ENCODE results near the gene DHDDS. TPM values are rescaled to one million over a fixed set of nuclear protein-coding genes. Genes with fewer than 3 reads are reported as not detected.

Gene DHDDS
- total RNA-seq, 2 experiments from 2014 or later = 39.0 to 45.1 TPM

DNA sequence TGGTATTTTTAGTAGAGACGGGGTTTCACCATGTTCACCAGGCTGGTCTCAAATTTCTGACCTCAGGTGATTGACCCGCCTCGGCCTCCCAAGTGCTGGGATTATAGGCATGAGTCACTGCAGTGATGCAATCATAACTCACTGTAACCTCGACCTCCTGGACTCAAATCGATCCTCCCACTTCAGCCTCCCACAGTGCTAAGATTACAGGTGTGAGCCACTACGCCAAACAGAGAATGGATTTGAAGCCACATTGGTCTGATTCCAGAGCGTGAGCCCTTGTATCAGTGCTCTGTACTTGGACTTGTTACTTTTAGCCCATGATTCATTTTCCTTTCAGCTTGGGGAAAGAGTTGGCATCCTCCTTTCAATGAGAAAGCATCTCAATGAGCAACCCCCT is 44.7 kb upstream of the DHDDS start:
- Histone ChIP-seq H3K4me2 (ENCODE audit: low read length) (no peak overlapping the region), H2AFZ (ENCODE audit: low read length) (no peak overlapping the region), H3K4me3 (ENCODE audit: low read depth, low read length, poor library complexity, severe bottlenecking) (no peak overlapping the region), H3K79me2 (ENCODE audit: insufficient read depth, low read depth, low read length) (no peaks in the 10 kb centered on the region), H3K9me2 (ENCODE audit: insufficient read depth, low read length) (no peaks in the 10 kb centered on the region), H3K9me3 (ENCODE audit: low read length) (no peaks in the 10 kb centered on the region), H4K20me1 (ENCODE audit: insufficient read depth, low read length) (no peaks in the 10 kb centered on the region), H3K4me1 (ENCODE audit: insufficient read depth, low read length, poor library complexity, severe bottlenecking) (no peaks in the 10 kb centered on the region), H3K36me3 (ENCODE audit: insufficient read depth, low read length) (no peaks in the 10 kb centered on the region), H3K27ac (ENCODE audit: low read depth, low read length, poor library complexity, severe bottlenecking) (no peak overlapping the region)
- no peak for TF ChIP-seq EZH2phosphoT487 (IDR thresholded peaks at IDR 0.05; ENCODE audit: borderline replicate concordance, low read depth, low read length)
- TF ChIP-seq, protein P1, sequence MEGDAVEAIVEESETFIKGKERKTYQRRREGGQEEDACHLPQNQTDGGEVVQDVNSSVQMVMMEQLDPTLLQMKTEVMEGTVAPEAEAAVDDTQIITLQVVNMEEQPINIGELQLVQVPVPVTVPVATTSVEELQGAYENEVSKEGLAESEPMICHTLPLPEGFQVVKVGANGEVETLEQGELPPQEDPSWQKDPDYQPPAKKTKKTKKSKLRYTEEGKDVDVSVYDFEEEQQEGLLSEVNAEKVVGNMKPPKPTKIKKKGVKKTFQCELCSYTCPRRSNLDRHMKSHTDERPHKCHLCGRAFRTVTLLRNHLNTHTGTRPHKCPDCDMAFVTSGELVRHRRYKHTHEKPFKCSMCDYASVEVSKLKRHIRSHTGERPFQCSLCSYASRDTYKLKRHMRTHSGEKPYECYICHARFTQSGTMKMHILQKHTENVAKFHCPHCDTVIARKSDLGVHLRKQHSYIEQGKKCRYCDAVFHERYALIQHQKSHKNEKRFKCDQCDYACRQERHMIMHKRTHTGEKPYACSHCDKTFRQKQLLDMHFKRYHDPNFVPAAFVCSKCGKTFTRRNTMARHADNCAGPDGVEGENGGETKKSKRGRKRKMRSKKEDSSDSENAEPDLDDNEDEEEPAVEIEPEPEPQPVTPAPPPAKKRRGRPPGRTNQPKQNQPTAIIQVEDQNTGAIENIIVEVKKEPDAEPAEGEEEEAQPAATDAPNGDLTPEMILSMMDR (conservative IDR thresholded peaks at IDR 0.05; ENCODE audit: low read length) = no peak
- CTCF ChIA-PET (ENCODE audit: unreplicated experiment) = no interaction called here
- BruUV-seq (replicated peaks) = no TSS peak
- no peak for DNase-seq (ENCODE audit: low spot score)
- POLR2A ChIA-PET = no interaction called here
- intact Hi-C loops (cut with micrococcal nuclease; ENCODE audit: unreplicated experiment) = no loop called here

DNA sequence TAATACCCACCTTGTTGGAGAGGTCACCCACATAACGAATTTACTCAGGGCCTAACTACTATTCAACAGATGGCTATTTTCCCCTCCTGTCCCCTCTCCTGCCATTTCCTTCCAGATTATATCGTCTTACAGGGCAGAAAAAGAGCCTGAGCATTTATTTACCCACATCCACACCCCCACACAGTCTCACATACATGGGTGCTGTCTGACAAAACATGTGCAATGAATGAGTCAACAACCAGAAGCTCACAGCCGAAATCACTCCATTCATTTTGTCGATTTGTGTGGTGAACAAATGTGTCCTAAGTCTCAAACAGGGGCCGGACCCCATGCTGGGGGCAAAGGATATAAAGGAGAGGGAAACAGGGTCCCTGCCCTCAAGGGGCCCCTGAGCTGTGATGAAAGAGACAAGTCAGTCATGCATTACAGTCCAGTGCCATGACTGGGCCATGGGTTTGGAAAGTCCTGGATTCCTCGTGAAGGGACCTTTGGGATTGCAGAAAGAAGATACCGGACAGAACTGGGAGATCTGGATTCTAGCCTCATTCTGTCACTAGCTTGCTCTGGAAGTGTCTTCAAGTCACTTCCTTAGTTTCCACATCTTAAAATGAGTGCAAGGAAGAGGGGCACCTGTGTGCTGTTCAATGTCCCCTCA is 43.2 kb upstream of the DHDDS start:
- ChIA-PET CTCF (ENCODE audit: unreplicated experiment) (no interaction called here), POLR2A (no interaction called here)
- TF ChIP-seq, protein P1 (conservative IDR thresholded peaks at IDR 0.05; ENCODE audit: low read length) = no peak
- no peak for TF ChIP-seq EZH2phosphoT487 (IDR thresholded peaks at IDR 0.05; ENCODE audit: borderline replicate concordance, low read depth, low read length)
- intact Hi-C loops (cut with micrococcal nuclease; ENCODE audit: unreplicated experiment) = no loop called here
- H3K9me3 ChIP-seq (ENCODE audit: low read length) = no peaks in the 10 kb centered on the region
- no peaks in the 10 kb centered on the region for H3K36me3 ChIP-seq (ENCODE audit: insufficient read depth, low read length)
- no peak for DNase-seq (ENCODE audit: low spot score)
- no peak overlapping the region for H3K4me3 ChIP-seq (ENCODE audit: low read depth, low read length, poor library complexity, severe bottlenecking)
- no peaks in the 10 kb centered on the region for H3K79me2 ChIP-seq (ENCODE audit: insufficient read depth, low read depth, low read length)
- H3K9me2 ChIP-seq (ENCODE audit: insufficient read depth, low read length) = no peaks in the 10 kb centered on the region
- H3K4me1 ChIP-seq (ENCODE audit: insufficient read depth, low read length, poor library complexity, severe bottlenecking) = no peaks in the 10 kb centered on the region
- BruUV-seq (replicated peaks) = no TSS peak
- H3K27ac ChIP-seq (ENCODE audit: low read depth, low read length, poor library complexity, severe bottlenecking) = no peak overlapping the region
- no peaks in the 10 kb centered on the region for H4K20me1 ChIP-seq (ENCODE audit: insufficient read depth, low read length)
- H2AFZ ChIP-seq (ENCODE audit: low read length) = no peak overlapping the region
- H3K4me2 ChIP-seq (ENCODE audit: low read length) = no peak overlapping the region

DNA sequence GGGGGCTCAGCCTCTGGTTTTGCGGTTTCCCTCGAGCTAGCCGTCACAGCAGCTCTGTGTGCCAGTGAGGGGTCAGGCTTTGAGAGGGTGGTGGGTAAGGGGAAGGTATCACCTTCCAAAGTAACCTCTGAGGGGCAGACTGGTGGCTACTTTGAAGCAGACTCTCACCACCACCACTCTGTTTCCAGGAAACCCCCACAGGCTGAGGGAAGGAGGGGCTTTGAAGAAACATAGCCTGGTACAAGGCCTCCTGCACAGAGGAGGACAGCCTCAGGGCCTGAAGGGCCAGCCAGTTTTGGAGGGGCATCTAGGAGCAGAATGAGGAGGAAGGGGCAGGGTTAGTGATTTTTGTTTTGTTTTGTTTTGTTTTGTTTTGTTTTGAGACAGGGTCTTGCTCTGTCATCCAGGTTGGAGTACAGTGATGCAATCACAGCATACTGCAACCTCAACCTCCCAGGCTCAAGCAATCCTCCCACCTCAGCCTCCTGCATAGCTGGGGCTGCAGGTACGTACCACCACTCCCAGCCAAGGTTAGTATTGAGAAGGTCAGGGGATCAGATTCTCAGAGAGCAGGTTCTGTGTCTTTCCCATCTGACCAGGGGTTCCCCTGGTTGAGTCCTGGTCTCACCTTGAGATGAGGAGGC is 42.4 kb upstream of the DHDDS start:
- H4K20me1 ChIP-seq (ENCODE audit: insufficient read depth, low read length) = no peaks in the 10 kb centered on the region
- no TSS peak for BruUV-seq (replicated peaks)
- no peak for DNase-seq (ENCODE audit: low spot score)
- no peak overlapping the region for H3K27ac ChIP-seq (ENCODE audit: low read depth, low read length, poor library complexity, severe bottlenecking)
- no peaks in the 10 kb centered on the region for H3K79me2 ChIP-seq (ENCODE audit: insufficient read depth, low read depth, low read length)
- POLR2A ChIA-PET = no interaction called here
- no peaks in the 10 kb centered on the region for H3K9me3 ChIP-seq (ENCODE audit: low read length)
- H3K4me2 ChIP-seq (ENCODE audit: low read length) = no peak overlapping the region
- H3K9me2 ChIP-seq (ENCODE audit: insufficient read depth, low read length) = no peaks in the 10 kb centered on the region
- intact Hi-C loops (cut with micrococcal nuclease; ENCODE audit: unreplicated experiment) = no loop called here
- CTCF ChIA-PET (ENCODE audit: unreplicated experiment) = no interaction called here
- H2AFZ ChIP-seq (ENCODE audit: low read length) = no peak overlapping the region
- H3K36me3 ChIP-seq (ENCODE audit: insufficient read depth, low read length) = no peaks in the 10 kb centered on the region
- H3K4me3 ChIP-seq (ENCODE audit: low read depth, low read length, poor library complexity, severe bottlenecking) = no peak overlapping the region
- TF ChIP-seq EZH2phosphoT487 (IDR thresholded peaks at IDR 0.05; ENCODE audit: borderline replicate concordance, low read depth, low read length) = no peak
- H3K4me1 ChIP-seq (ENCODE audit: insufficient read depth, low read length, poor library complexity, severe bottlenecking) = no peaks in the 10 kb centered on the region
